Ureter (tissue), 1 donor: ENCODE measurements around the gene METRNL. TPM values are rescaled to one million over a fixed set of nuclear protein-coding genes. Genes with fewer than 3 reads are reported as not detected.
"Not testable (repeated sequence)": the region's sequence is repeated elsewhere in the genome, so short reads cannot be mapped to it uniquely, and the experiment has no call there.

Experiments used
- DNase-seq: peaks from one replicate; pipeline ENCODE4 v3.0.0-alpha.2; 2020; ENCODE audit warnings: low spot score
- total RNA-seq: library from RNA; stranded (reverse); gene quantifications from one replicate; pipeline ENCODE4 v1.2.4, GENCODE V29; 2023
- donor health status: DM: yes; HTN: yes; CAD: no.

The METRNL gene
- total RNA-seq, 1 donor from 2014 or later: 74.4 TPM

- no peak for DNase-seq
Measured at GRCh38 chr17:83138820-83139219, 59.4 kb downstream of the METRNL start.

- not testable (repeated sequence) for DNase-seq
Measured at GRCh38 chr17:83139541-83140248, 60.3 kb downstream of the METRNL start.

- not testable (repeated sequence) for DNase-seq
Measured at GRCh38 chr17:83140249-83140566, 60.8 kb downstream of the METRNL start.

- DNase-seq: no peak
Measured at GRCh38 chr17:83142619-83143018, 63.2 kb downstream of the METRNL start.

GRCh38 chr17:83143817-83144231, 64.4 kb downstream of the METRNL start:
- DNase-seq: no peak

Other genes with a start within 250 kb of the METRNL start
- gene ZNF750, start 239.6 kb upstream of the METRNL start, total RNA-seq: 19.3 TPM